Esophagus muscularis mucosa (tissue), 4 donors: ENCODE measurements around the gene CARD6. TPM values are rescaled to one million over a fixed set of nuclear protein-coding genes. Genes with fewer than 3 reads are reported as not detected.

ENCODE experiments used
- DNase-seq: peaks from one replicate; pipeline ENCODE4 v3.0.0-alpha.2; 2017; ENCODE audit errors: extremely low spot score
- H3K27ac ChIP-seq, 4 donors: fragments of 200-600 bp; sonication (generic); replicated peaks in 1 of 4; 1 replicate in 3 of 4; 2 replicates in 1 of 4; pipeline ENCODE4 v1.5.1; 2016 to 2019; ENCODE audit warnings: mild to moderate bottlenecking in 1 of 4
- H3K27me3 ChIP-seq, 4 donors: fragments of 200-600 bp; sonication (generic); one replicate each; pipeline versions ENCODE4 v1.5.1 to v1.6.0; 2016 to 2019
- H3K36me3 ChIP-seq, 4 donors: fragments of 200-600 bp; sonication (generic); one replicate each; pipeline ENCODE4 v1.5.1; 2016 to 2019
- H3K4me1 ChIP-seq, 4 donors: fragments of 200-600 bp; sonication (generic); one replicate each; pipeline ENCODE4 v1.5.1; 2016 to 2019
- H3K4me3 ChIP-seq, 4 donors: fragments of 200-600 bp; sonication (generic); 1 replicate in 2 of 4; 2 replicates in 2 of 4; pipeline ENCODE4 v1.5.1; 2016 to 2019; ENCODE audit warnings: mild to moderate bottlenecking in 4 of 4, moderate library complexity in 1 of 4
- H3K9me3 ChIP-seq, 4 donors: fragments of 200-600 bp; sonication (generic); 1 replicate in 3 of 4; 2 replicates in 1 of 4; pipeline ENCODE4 v1.5.1; 2016 to 2019
- CTCF ChIP-seq, 3 experiments: fragments of 200-600 bp in 2 of 3; fragments of 450-650 bp in 1 of 3; sonication (generic) in 2 of 3; IDR thresholded peaks; one replicate each; pipeline ENCODE4 v1.5.1; 2017 to 2019; ENCODE audit warnings: antibody characterized with exemption in 3 of 3, mild to moderate bottlenecking in 2 of 3, moderate library complexity in 1 of 3
- EP300 ChIP-seq: sonication (generic); formaldehyde crosslinking; IDR thresholded peaks from one replicate; pipeline ENCODE4 v1.6.1; 2017; ENCODE audit warnings: antibody characterized with exemption
- POLR2A ChIP-seq: fragments of 450-650 bp; IDR thresholded peaks from one replicate; pipeline ENCODE4 v1.6.1; 2017; ENCODE audit warnings: antibody characterized with exemption, moderate library complexity, mild to moderate bottlenecking, low read depth
- POLR2AphosphoS5 ChIP-seq, 2 donors: sonication (generic); formaldehyde crosslinking; IDR thresholded peaks; one replicate each; pipeline ENCODE4 v1.6.1; 2017; ENCODE audit warnings: antibody characterized with exemption in 2 of 2
- WGBS: methylation state at CpG from one replicate; pipeline ENCODE4 v1.1.5; 2018; 5-methylcytosine and 5-hydroxymethylcytosine counted together
- intact Hi-C: fragments of 100-400 bp; cut with DNase I; formaldehyde crosslinking; loops from one replicate; pipeline ENCODE4 v1.15.1; 2023
- total RNA-seq, 4 donors: library from RNA; depleted of rRNA; stranded (reverse); fragments of >200 nt; gene quantifications; one replicate each; pipeline versions ENCODE4 v1.1.0 to v1.2.1, GENCODE V29; 2016

CARD6 gene
- total RNA-seq, 4 donors from 2014 or later = 5.4 to 10.1 (median 9.0) TPM

- H3K36me3 ChIP-seq = peaks cover 65 to 87% (median 85%) of the 10 kb centered on the region in 4 donors
- intact Hi-C loops = loop anchor here (5.0 kb wide), 1 partner anchor 73 kb away; the partner anchor contains the start of gene TTC33
- peak; percentile 53 for DNase-seq
- no peaks in the 10 kb centered on the region for H3K27me3 ChIP-seq
- no peaks in the 10 kb centered on the region for H3K9me3 ChIP-seq
- H3K4me1 ChIP-seq = peaks cover 13 to 26% (median 18%) of the 10 kb centered on the region in 4 donors
- no peak overlapping the region for H3K27ac ChIP-seq
- TF ChIP-seq EP300 (no peak), POLR2AphosphoS5 (IDR thresholded peaks at IDR 0.05) (no peak), POLR2A (no peak), CTCF (IDR thresholded peaks at IDR 0.05) (no peak)
- WGBS = 92% methylated on average over 13 of the region's 13 CpGs
- no peak overlapping the region for H3K4me3 ChIP-seq
Measured at GRCh38 chr5:40829748-40830533, 11.2 kb upstream of the CARD6 start.

GRCh38 chr5:40831346-40832210 is 9.6 kb upstream of the CARD6 start:
- H3K4me3 ChIP-seq = no peak overlapping the region
- no peaks in the 10 kb centered on the region for H3K9me3 ChIP-seq
- DNase-seq = no peak
- WGBS = 80% methylated on average over 4 of the region's 4 CpGs
- TF ChIP-seq POLR2AphosphoS5 (IDR thresholded peaks at IDR 0.05) (no peak), POLR2A (no peak), EP300 (no peak), CTCF (IDR thresholded peaks at IDR 0.05) (no peak)
- H3K36me3 ChIP-seq = peaks cover 65 to 76% (median 72%) of the 10 kb centered on the region in 4 donors
- H3K4me1 ChIP-seq = peaks cover 16 to 35% (median 24%) of the 10 kb centered on the region in 4 donors
- no peak overlapping the region for H3K27ac ChIP-seq
- intact Hi-C loops = loop anchor here (5.0 kb wide), 1 partner anchor 74 kb away; the partner anchor contains the start of gene TTC33
- no peaks in the 10 kb centered on the region for H3K27me3 ChIP-seq

- intact Hi-C loops = loop anchor here (5.0 kb wide), 1 partner anchor 75 kb away; the partner anchor contains the start of gene TTC33
Measured at GRCh38 chr5:40832345-40832744, 8.8 kb upstream of the CARD6 start.

More at GRCh38 chr5:40832345-40832744, 8.8 kb upstream of the CARD6 start:
- H3K9me3 ChIP-seq = no peaks in the 10 kb centered on the region
- 88% methylated on average over 4 of the region's 4 CpGs for WGBS
- no peak for DNase-seq
- peaks cover 16 to 35% (median 24%) of the 10 kb centered on the region in 4 donors for H3K4me1 ChIP-seq
- TF ChIP-seq POLR2A = no peak
- no peak for TF ChIP-seq EP300
- no peak for TF ChIP-seq POLR2AphosphoS5 (IDR thresholded peaks at IDR 0.05)
- TF ChIP-seq CTCF (IDR thresholded peaks at IDR 0.05) = no peak
- H3K27me3 ChIP-seq = no peaks in the 10 kb centered on the region
- H3K27ac ChIP-seq = no peak overlapping the region
- H3K4me3 ChIP-seq = no peak overlapping the region
- H3K36me3 ChIP-seq = peaks cover 57 to 68% (median 64%) of the 10 kb centered on the region in 4 donors
